AG09309 (cell line): ENCODE data around the gene PAX2.

Experiments
- DNase-seq: peaks from one replicate; pipeline ENCODE4 v3.0.0-alpha.2; 2010; ENCODE audit warnings: low read depth
- H3K4me3 ChIP-seq: 2 replicates; pipeline ENCODE4 v1.5.1; 2011; ENCODE audit warnings: mild to moderate bottlenecking, low read depth, low read length, moderate library complexity; ENCODE audit not compliant: control insufficient read depth
- TF ChIP-seq, protein P1 (sequence below): IDR thresholded peaks from 2 replicates; pipeline ENCODE4 v1.5.1; 2011; ENCODE audit warnings: mild to moderate bottlenecking, low read depth, low read length, inconsistent platforms; ENCODE audit not compliant: insufficient read depth, control insufficient read depth; ENCODE audit errors: missing control alignments

The PAX2 gene

DNA sequence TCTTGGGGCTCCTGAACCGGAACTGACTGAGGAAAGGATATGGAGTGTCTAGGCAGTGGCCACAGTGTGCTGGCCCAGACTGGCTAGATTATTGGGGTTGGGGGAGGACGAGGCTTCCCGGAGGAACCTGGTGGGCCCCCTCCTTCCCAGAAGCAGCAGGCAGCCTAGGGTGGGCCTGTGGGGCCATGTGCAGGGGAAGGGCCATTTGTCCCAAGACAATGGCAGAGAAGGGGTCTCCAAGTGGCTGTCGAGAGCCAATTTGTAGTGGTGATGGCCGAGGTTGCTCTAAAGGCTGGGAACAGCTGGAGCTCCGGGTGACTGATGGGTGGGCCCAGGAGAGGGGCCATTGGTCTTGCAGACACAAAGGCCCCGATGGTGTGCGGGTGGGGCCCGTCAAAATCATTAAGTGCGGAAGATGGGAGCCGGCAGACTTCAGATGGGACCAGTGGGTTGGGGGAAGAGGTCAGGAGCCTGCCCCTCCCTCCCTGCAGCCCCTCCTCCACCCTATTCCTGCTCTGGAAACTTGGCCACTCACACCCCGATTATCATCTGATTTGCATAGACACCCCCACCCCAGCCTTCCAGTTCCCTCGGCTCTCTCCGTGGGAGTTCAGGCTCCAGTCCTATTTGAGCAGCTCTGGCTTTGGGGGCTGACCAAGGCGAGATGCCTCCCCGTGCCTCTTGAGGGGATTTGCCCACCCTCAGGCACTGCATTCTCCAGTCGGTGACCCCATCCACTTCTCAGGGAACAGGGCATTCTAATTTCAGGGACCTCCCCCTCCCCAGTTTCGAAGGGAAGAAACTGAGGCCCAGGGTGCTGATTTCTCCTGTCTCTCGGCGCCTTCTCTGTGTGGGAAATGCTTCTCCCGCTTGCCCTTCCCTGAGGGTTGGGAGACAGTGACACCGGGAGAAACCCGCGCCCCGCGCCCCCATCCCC is 36.0 kb upstream of the PAX2 start:
- TF ChIP-seq, protein P1, sequence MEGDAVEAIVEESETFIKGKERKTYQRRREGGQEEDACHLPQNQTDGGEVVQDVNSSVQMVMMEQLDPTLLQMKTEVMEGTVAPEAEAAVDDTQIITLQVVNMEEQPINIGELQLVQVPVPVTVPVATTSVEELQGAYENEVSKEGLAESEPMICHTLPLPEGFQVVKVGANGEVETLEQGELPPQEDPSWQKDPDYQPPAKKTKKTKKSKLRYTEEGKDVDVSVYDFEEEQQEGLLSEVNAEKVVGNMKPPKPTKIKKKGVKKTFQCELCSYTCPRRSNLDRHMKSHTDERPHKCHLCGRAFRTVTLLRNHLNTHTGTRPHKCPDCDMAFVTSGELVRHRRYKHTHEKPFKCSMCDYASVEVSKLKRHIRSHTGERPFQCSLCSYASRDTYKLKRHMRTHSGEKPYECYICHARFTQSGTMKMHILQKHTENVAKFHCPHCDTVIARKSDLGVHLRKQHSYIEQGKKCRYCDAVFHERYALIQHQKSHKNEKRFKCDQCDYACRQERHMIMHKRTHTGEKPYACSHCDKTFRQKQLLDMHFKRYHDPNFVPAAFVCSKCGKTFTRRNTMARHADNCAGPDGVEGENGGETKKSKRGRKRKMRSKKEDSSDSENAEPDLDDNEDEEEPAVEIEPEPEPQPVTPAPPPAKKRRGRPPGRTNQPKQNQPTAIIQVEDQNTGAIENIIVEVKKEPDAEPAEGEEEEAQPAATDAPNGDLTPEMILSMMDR = no peak
- DNase-seq = no peak
- H3K4me3 ChIP-seq = no peak overlapping the region

DNA sequence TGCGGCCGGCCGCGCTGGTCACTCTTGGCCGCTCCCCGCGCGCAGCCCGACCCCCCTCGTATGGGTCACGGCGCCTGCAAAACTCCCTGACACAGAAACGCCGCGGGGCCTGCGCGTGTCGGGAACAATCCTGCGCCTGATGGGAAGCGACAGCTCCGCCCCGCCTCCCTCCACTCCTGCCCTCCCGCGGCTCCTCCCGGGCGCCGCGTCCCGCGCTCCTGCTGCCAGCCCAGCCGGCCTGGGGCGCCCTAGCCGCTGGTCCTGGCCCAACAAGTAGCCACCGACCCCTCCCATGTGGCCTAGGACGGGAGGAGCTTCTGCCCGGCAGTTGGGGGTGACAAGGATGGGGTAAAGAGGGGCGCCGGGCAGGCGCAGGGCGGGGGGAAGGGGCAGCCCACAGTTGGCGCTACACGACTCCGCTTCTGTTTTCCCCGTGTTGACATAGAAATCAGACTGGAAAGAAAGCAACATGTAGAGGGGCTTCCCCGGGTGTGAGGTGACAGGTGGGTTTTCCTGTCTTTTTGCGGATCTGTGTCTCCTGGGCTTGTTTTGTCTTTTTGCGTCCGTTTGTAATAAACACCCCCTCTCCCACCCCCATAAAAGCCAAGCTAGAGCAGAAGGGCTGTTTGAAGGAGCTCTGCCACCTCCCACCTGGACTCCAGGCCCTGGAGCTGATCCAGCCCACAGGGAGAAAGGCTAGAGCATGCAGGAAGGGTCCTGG is 35.1 kb upstream of the PAX2 start:
- TF ChIP-seq, protein P1 = no peak
- no peak for DNase-seq
- no peak overlapping the region for H3K4me3 ChIP-seq

DNA sequence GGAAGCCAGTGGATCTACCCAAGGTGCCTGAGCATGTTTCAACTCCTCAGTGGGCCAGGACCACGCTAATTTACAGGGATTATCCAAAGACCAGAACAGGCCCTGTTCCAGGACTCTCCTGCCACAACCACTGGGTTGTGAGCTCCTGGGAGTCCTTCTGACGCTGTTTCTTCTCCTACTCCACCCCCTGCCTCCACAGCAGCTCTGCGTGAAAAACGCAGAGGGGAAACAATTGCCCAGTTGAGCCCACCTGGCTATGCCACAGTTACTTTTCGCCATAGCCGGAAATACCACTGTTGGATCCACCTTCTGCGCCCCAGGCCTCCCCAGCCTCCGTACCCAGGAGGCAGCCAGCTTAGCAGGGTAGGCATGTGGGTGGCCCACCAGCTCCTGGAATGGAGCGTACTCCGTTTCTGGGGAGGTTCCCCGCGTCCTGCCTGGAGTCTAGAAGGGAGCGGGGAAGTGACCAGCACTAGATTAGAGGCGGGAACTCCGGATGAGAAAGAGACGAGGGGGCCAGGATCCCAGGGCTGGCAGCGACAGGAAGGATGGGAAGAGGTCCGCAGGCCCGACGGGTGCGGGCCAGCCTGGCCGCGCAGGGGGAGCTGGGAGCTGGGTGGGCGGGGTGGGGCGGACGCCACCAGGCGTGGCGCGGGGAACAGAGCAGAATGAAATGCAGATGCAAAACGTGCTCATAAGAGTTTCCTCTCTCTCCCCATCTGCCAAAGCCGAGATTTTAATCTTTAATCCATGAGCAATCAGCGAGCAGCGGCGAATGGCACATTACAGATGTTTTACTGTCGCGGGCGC is 32.1 kb upstream of the PAX2 start:
- DNase-seq = no peak
- TF ChIP-seq, protein P1 = no peak
- H3K4me3 ChIP-seq = no peak overlapping the region

DNA sequence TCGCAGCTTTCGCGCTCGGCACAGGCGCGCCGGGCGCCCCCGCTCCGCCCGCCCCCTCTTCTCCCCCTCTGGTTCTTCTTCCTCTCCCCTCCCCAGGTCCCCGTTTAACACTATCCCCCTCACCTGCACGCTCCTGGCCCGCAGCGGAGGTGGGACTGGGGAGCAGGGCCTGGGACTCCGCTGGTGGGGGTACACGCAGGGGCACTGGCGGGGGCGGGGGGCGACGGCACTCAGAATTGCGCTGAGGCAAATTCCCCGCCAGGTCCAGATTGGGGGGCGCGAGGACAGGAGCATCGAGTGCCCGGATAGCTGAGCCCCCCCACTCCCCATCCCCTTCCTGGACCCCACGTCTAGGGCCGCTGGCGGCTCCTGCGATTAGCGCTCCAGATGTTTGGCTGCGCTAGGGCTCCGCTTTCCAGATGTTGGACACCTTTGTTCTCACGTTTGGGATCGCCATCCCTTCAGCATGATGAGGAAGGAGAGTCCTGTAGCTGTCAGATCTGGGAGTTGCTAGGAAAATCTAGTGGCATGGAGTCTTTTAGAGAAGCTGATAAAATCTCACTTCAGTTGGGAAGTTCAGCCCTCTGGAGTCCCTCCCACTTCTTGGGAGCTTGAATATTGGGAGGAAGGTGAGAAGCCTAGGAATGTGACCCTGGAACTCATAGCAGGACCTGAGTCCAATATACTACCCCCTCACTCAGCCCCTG is 31.4 kb upstream of the PAX2 start:
- no peak for DNase-seq
- H3K4me3 ChIP-seq = no peak overlapping the region
- TF ChIP-seq, protein P1 = no peak

DNA sequence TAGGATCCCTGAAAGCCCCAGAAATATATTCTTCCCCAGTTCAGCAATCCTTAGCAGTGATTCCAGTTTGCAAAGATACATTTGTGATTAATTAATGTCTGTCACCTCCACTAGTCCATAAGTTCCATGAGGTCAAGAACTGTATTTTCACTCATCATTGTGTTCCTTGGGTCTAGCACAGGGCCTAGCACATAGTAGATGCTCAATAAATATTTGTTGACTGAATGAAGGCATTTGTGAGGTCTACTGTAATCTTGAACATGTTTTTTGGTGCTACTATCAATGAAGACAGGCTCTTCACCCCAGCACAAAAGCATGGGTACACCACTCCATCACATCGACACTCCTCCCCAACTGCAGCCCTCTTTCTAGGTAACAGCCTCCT is 30.8 kb upstream of the PAX2 start:
- no peak overlapping the region for H3K4me3 ChIP-seq
- TF ChIP-seq, protein P1 = no peak
- no peak for DNase-seq

DNA sequence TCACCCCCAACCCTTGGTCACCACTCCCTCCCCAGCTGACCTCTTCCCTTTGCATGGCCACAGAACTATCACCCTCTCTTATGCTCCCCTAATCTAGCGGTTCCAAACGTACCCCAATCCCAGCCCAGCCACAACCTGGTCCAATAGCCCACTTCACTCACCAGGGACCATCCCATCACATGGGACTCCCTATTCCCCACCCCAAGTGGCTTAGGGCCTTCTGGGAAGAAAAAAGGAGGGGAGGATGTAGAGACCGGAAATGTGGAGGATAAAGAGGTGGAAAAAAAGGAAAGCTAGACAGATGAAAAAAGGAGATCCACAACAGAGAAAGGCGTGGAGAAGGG is 30.3 kb upstream of the PAX2 start:
- TF ChIP-seq, protein P1 = no peak
- DNase-seq = no peak

More for the DNA sequence above, 30.3 kb upstream of the PAX2 start:
- no peak overlapping the region for H3K4me3 ChIP-seq
